HG02642 (cell line): ENCODE data around the gene ALKBH5.

Experiments
- ATAC-seq: cut with Tn5 transposase; IDR thresholded peaks from one replicate; pipeline ENCODE4 v1.9.1; 2021; ENCODE audit warnings: mild to moderate bottlenecking; ENCODE audit not compliant: unreplicated experiment, poor library complexity

ALKBH5 gene

GRCh38 chr17:18236494-18236893 is 52.9 kb downstream of the ALKBH5 start:
- ATAC-seq = no peak

- ATAC-seq = no peak
Measured at GRCh38 chr17:18237461-18237860, 53.8 kb downstream of the ALKBH5 start.

GRCh38 chr17:18238299-18238698 is 54.7 kb downstream of the ALKBH5 start:
- ATAC-seq = no peak

- no peak for ATAC-seq
Measured at GRCh38 chr17:18240449-18240848, 56.8 kb downstream of the ALKBH5 start.

GRCh38 chr17:18241229-18241871 is 57.7 kb downstream of the ALKBH5 start:
- ATAC-seq = no peak

- no peak for ATAC-seq
Measured at GRCh38 chr17:18245038-18245776, 61.6 kb downstream of the ALKBH5 start.

- ATAC-seq = no peak
Measured at GRCh38 chr17:18246109-18246725, 62.6 kb downstream of the ALKBH5 start.

GRCh38 chr17:18246880-18247612 is 63.4 kb downstream of the ALKBH5 start:
- ATAC-seq = no peak

GRCh38 chr17:18247613-18248001 is 64.0 kb downstream of the ALKBH5 start:
- no peak for ATAC-seq

GRCh38 chr17:18248300-18248731 is 64.7 kb downstream of the ALKBH5 start:
- no peak for ATAC-seq

- ATAC-seq = no peak
Measured at GRCh38 chr17:18248811-18249210, 65.2 kb downstream of the ALKBH5 start.

GRCh38 chr17:18250259-18250658 is 66.6 kb downstream of the ALKBH5 start:
- no peak for ATAC-seq

GRCh38 chr17:18250708-18251107 is 67.1 kb downstream of the ALKBH5 start:
- no peak for ATAC-seq

- ATAC-seq = no peak
Measured at GRCh38 chr17:18251204-18251603, 67.6 kb downstream of the ALKBH5 start.

- no peak for ATAC-seq
Measured at GRCh38 chr17:18252160-18252559, 68.5 kb downstream of the ALKBH5 start.

GRCh38 chr17:18253187-18253884 is 69.7 kb downstream of the ALKBH5 start:
- no peak for ATAC-seq

- no peak for ATAC-seq
Measured at GRCh38 chr17:18253947-18254821, 70.6 kb downstream of the ALKBH5 start.

- no peak for ATAC-seq
Measured at GRCh38 chr17:18254888-18255649, 71.4 kb downstream of the ALKBH5 start.

GRCh38 chr17:18256351-18256750 is 72.7 kb downstream of the ALKBH5 start:
- no peak for ATAC-seq
